MM.1S (cell line): ENCODE measurements around the gene ADAMTSL1.

Experiments
- DNase-seq: peaks from one replicate; pipeline ENCODE4 v3.0.0-alpha.2; 2015
- H2AFZ ChIP-seq: fragments of 300-600 bp; sonication (generic); 2 replicates; pipeline ENCODE4 v1.6.0; 2016; ENCODE audit warnings: antibody characterized with exemption, low read length
- H3F3A ChIP-seq: fragments of 300-600 bp; sonication (generic); 2 replicates; pipeline ENCODE4 v1.6.1; 2016; ENCODE audit warnings: mild to moderate bottlenecking, antibody characterized with exemption, low read length, moderate library complexity, mixed read lengths; ENCODE audit not compliant: insufficient read depth
- H3K27ac ChIP-seq: fragments of 300-600 bp; sonication (generic); 2 replicates; pipeline ENCODE4 v1.5.1; 2016; ENCODE audit warnings: mild to moderate bottlenecking, low read length
- H3K27me3 ChIP-seq: fragments of 300-600 bp; sonication (generic); replicated peaks from 2 replicates; pipeline ENCODE4 v1.6.0; 2016; ENCODE audit warnings: low read length; ENCODE audit not compliant: insufficient read depth
- H3K36me3 ChIP-seq: fragments of 300-600 bp; sonication (generic); replicated peaks from 2 replicates; pipeline ENCODE4 v1.6.1; 2016; ENCODE audit warnings: mild to moderate bottlenecking, low read length, mixed read lengths; ENCODE audit not compliant: insufficient read depth
- H3K4me1 ChIP-seq: fragments of 300-600 bp; sonication (generic); 2 replicates; pipeline ENCODE4 v1.6.1; 2016; ENCODE audit warnings: low read length, mixed read lengths
- H3K4me2 ChIP-seq: fragments of 300-600 bp; sonication (generic); 2 replicates; pipeline ENCODE4 v1.6.0; 2016; ENCODE audit warnings: low read depth, low read length
- H3K4me3 ChIP-seq: fragments of 300-600 bp; sonication (generic); 2 replicates; pipeline ENCODE4 v1.5.1; 2016; ENCODE audit warnings: low read length, mixed read lengths
- H3K79me2 ChIP-seq: fragments of 300-600 bp; sonication (generic); 2 replicates; pipeline ENCODE4 v1.6.1; 2016; ENCODE audit warnings: mixed run types, low read length, mixed read lengths
- H3K9ac ChIP-seq: fragments of 300-600 bp; sonication (generic); 2 replicates; pipeline ENCODE4 v1.6.1; 2016; ENCODE audit warnings: low read length, mixed read lengths
- H3K9me2 ChIP-seq: fragments of 300-600 bp; sonication (generic); replicated peaks from 2 replicates; pipeline ENCODE4 v1.6.1; 2016; ENCODE audit warnings: mild to moderate bottlenecking, low read length, mixed read lengths; ENCODE audit not compliant: insufficient read depth
- H3K9me3 ChIP-seq: fragments of 300-600 bp; sonication (generic); replicated peaks from 2 replicates; pipeline ENCODE4 v1.6.1; 2016; ENCODE audit warnings: mild to moderate bottlenecking, low read length, mixed read lengths; ENCODE audit not compliant: insufficient read depth
- H4K20me1 ChIP-seq: fragments of 300-600 bp; sonication (generic); 2 replicates; pipeline ENCODE4 v1.6.1; 2016; ENCODE audit warnings: mild to moderate bottlenecking, low read length, moderate library complexity, mixed read lengths; ENCODE audit not compliant: insufficient read depth
- EZH2 ChIP-seq: fragments of 300-600 bp; sonication (generic); optimal IDR thresholded peaks from 2 replicates; pipeline ENCODE3; 2017; ENCODE audit warnings: low read depth, mild to moderate bottlenecking, antibody characterized with exemption, low read length, mixed read lengths
- EZH2phosphoT487 ChIP-seq: fragments of 300-600 bp; sonication (generic); IDR thresholded peaks from 2 replicates; pipeline ENCODE4 v1.6.1; 2018; ENCODE audit warnings: antibody characterized with exemption, low read length
- TF ChIP-seq, protein P1 (sequence below): fragments of 300-600 bp; sonication (generic); IDR thresholded peaks from 2 replicates; pipeline ENCODE4 v1.5.1; 2016; ENCODE audit warnings: antibody characterized with exemption, low read length, mixed read lengths

The ADAMTSL1 gene

DNA sequence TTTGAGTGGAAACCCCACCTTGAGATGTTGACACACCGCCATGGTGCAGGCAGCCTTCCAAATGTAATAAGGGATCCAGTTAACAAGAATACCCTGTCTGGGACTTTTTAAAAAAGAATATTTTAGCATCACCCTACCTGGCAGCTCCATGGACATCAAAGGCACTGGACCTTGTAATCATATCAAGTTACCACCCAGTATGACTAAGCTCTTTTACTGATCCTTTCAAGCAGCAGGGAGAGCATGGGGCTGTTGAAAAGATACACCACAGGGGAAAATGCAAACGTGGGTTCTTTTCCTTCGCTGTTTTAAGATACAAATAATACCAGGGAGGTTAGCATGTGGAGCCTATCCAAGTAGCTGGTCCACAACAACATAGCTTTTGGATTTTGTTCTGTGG, 347.8 kb downstream of the ADAMTSL1 start:
- H3K4me2 ChIP-seq = no peak overlapping the region
- H3K36me3 ChIP-seq = no peaks in the 10 kb centered on the region
- no peaks in the 10 kb centered on the region for H3K27me3 ChIP-seq
- H3K9me2 ChIP-seq = no peaks in the 10 kb centered on the region
- no peak overlapping the region for H3K27ac ChIP-seq
- no peaks in the 10 kb centered on the region for H4K20me1 ChIP-seq
- H3K9me3 ChIP-seq = no peaks in the 10 kb centered on the region
- no peak overlapping the region for H2AFZ ChIP-seq
- H3K79me2 ChIP-seq = no peaks in the 10 kb centered on the region
- TF ChIP-seq, protein P1, sequence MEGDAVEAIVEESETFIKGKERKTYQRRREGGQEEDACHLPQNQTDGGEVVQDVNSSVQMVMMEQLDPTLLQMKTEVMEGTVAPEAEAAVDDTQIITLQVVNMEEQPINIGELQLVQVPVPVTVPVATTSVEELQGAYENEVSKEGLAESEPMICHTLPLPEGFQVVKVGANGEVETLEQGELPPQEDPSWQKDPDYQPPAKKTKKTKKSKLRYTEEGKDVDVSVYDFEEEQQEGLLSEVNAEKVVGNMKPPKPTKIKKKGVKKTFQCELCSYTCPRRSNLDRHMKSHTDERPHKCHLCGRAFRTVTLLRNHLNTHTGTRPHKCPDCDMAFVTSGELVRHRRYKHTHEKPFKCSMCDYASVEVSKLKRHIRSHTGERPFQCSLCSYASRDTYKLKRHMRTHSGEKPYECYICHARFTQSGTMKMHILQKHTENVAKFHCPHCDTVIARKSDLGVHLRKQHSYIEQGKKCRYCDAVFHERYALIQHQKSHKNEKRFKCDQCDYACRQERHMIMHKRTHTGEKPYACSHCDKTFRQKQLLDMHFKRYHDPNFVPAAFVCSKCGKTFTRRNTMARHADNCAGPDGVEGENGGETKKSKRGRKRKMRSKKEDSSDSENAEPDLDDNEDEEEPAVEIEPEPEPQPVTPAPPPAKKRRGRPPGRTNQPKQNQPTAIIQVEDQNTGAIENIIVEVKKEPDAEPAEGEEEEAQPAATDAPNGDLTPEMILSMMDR = no peak
- TF ChIP-seq EZH2 (no peak), EZH2phosphoT487 (no peak)
- no peak for DNase-seq
- no peak overlapping the region for H3K4me3 ChIP-seq
- no peaks in the 10 kb centered on the region for H3F3A ChIP-seq
- H3K9ac ChIP-seq = no peak overlapping the region
- no peaks in the 10 kb centered on the region for H3K4me1 ChIP-seq

DNA sequence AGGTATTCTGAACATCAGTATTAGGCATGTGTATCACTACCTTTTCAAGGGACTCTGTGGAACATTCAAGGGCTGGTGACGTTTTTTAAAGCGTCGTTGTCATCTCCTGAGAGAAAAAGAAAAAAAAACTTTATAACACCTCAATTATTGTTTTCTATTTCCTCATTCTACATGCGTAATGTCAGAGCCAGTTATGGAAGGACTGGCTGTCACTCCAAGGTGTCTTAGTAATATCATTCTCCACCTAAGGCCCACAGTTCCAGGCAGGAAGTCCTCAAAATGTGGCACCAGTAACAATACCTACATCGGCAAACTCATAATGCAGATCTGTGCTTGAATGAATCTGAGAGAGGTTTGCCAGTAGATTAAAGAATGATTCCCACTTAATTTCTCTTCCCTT, 348.9 kb downstream of the ADAMTSL1 start:
- Histone ChIP-seq H3K9ac (no peak overlapping the region), H3K4me3 (no peak overlapping the region), H3K27ac (no peak overlapping the region), H3K79me2 (no peaks in the 10 kb centered on the region), H3K4me2 (no peak overlapping the region), H3K9me3 (no peaks in the 10 kb centered on the region), H3K9me2 (no peaks in the 10 kb centered on the region), H2AFZ (no peak overlapping the region), H3K27me3 (no peaks in the 10 kb centered on the region), H3K36me3 (no peaks in the 10 kb centered on the region), H3F3A (no peaks in the 10 kb centered on the region), H3K4me1 (no peaks in the 10 kb centered on the region), H4K20me1 (no peaks in the 10 kb centered on the region)
- no peak for TF ChIP-seq EZH2
- no peak for TF ChIP-seq EZH2phosphoT487
- TF ChIP-seq, protein P1 = no peak
- DNase-seq = no peak

DNA sequence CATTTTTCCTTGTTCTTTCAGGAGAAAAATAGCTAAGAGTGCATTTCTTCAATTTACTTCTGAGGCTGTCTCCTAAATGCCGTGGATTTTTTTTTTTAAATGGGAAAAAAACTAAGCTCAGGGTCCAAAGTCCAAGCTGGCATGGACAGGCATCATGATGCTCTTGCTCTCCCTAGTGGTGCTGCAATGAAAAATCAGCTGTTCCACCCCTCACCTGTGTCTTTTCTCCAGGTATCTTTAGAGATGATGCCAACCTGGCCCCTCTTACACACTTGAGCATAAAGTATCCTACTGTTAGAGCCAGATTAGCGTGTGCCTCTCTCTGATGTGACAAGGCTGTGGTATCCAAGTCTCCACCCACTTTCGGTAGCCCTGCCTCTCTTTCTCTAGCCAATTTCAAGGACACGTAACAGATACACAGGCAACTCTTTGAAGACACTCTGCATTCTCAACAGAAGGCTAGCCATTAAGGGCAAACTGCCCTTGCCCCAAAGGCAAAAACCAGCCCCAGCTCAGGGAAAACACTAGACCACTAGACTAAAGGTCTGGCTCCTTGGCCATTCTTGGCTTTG, 350.2 kb downstream of the ADAMTSL1 start:
- no peaks in the 10 kb centered on the region for H3F3A ChIP-seq
- no peak overlapping the region for H3K4me3 ChIP-seq
- H3K9me3 ChIP-seq = no peaks in the 10 kb centered on the region
- DNase-seq = no peak
- H3K79me2 ChIP-seq = no peaks in the 10 kb centered on the region
- H3K9me2 ChIP-seq = no peaks in the 10 kb centered on the region
- TF ChIP-seq EZH2phosphoT487 (no peak), EZH2 (no peak)
- TF ChIP-seq, protein P1 = no peak
- no peaks in the 10 kb centered on the region for H4K20me1 ChIP-seq
- no peak overlapping the region for H3K9ac ChIP-seq
- H3K4me1 ChIP-seq = no peaks in the 10 kb centered on the region
- no peaks in the 10 kb centered on the region for H3K36me3 ChIP-seq
- H3K27me3 ChIP-seq = no peaks in the 10 kb centered on the region
- no peak overlapping the region for H3K27ac ChIP-seq
- no peak overlapping the region for H2AFZ ChIP-seq
- H3K4me2 ChIP-seq = no peak overlapping the region
